ENCODE results near the gene ASB18.

The ASB18 gene

GRCh38 chr2:236265675-236266074, 1.5 kb upstream of the ASB18 start:
- DNase-seq (ENCODE audit: low read depth), result no peak
- H3K4me3 ChIP-seq (ENCODE audit: low read depth, low read length), result no peak overlapping the region

GRCh38 chr2:236262238-236262637, 2.0 kb downstream of the ASB18 start:
- TF ChIP-seq CTCF (IDR thresholded peaks at IDR 0.05; ENCODE audit: insufficient read depth, low read depth, low read length, missing control alignments), result no peak
- no peak for DNase-seq (ENCODE audit: low read depth)
- H3K4me3 ChIP-seq (ENCODE audit: low read depth, low read length), result no peak overlapping the region

More at GRCh38 chr2:236265675-236266074, 1.5 kb upstream of the ASB18 start:
- no peak for TF ChIP-seq CTCF (IDR thresholded peaks at IDR 0.05; ENCODE audit: insufficient read depth, low read depth, low read length, missing control alignments)

GRCh38 chr2:236261452-236261851, 2.8 kb downstream of the ASB18 start:
- H3K4me3 ChIP-seq (ENCODE audit: low read depth, low read length), result no peak overlapping the region
- TF ChIP-seq CTCF (IDR thresholded peaks at IDR 0.05; ENCODE audit: insufficient read depth, low read depth, low read length, missing control alignments), result no peak
- no peak for DNase-seq (ENCODE audit: low read depth)

- H3K4me3 ChIP-seq (ENCODE audit: low read depth, low read length), result no peak overlapping the region
- no peak for DNase-seq (ENCODE audit: low read depth)
- TF ChIP-seq CTCF (IDR thresholded peaks at IDR 0.05; ENCODE audit: insufficient read depth, low read depth, low read length, missing control alignments), result no peak
Observed at GRCh38 chr2:236259371-236259770, 4.8 kb downstream of the ASB18 start.

- no peak for DNase-seq (ENCODE audit: low read depth)
- no peak overlapping the region for H3K4me3 ChIP-seq (ENCODE audit: low read depth, low read length)
- no peak for TF ChIP-seq CTCF (IDR thresholded peaks at IDR 0.05; ENCODE audit: insufficient read depth, low read depth, low read length, missing control alignments)
Observed at GRCh38 chr2:236257575-236257974, 6.6 kb downstream of the ASB18 start.

- DNase-seq (ENCODE audit: low read depth), result no peak
- TF ChIP-seq CTCF (IDR thresholded peaks at IDR 0.05; ENCODE audit: insufficient read depth, low read depth, low read length, missing control alignments), result no peak
- H3K4me3 ChIP-seq (ENCODE audit: low read depth, low read length), result no peak overlapping the region
Observed at GRCh38 chr2:236257136-236257535, 7.1 kb downstream of the ASB18 start.

- no peak for TF ChIP-seq CTCF (IDR thresholded peaks at IDR 0.05; ENCODE audit: insufficient read depth, low read depth, low read length, missing control alignments)
- no peak overlapping the region for H3K4me3 ChIP-seq (ENCODE audit: low read depth, low read length)
- no peak for DNase-seq (ENCODE audit: low read depth)
Observed at GRCh38 chr2:236256366-236256985, 7.7 kb downstream of the ASB18 start.

All from GM12865 (cell line).